B cell (primary cell): ENCODE results near the gene EVI2B. TPM values are rescaled to one million over a fixed set of nuclear protein-coding genes. Genes with fewer than 3 reads are reported as not detected.
A peak's percentile ranks its signal among the peaks of the same experiment; 100 is the strongest.

Experiments
- ATAC-seq: fragments of 200-7000 bp; cut with Tn5 transposase; one replicate; pipeline ENCODE4 v1.10.0; 2021; ENCODE audit warnings: low read depth, mild to moderate bottlenecking, moderate number of reproducible peaks, moderate library complexity
- CTCF ChIA-PET: fragments of 350-600 bp; sonication (Branson Sonifier 250); formaldehyde crosslinking; loops from one replicate; lab custom pipeline; 2021; ENCODE audit warnings: antibody characterized with exemption, inconsistent platforms; lab: Charles Lee
- POLR2A ChIA-PET: fragments of 350-600 bp; sonication (Branson Sonifier 250); formaldehyde crosslinking; loops from one replicate; lab custom pipeline; 2021; ENCODE audit warnings: antibody characterized with exemption; lab: Charles Lee
- DNase-seq: peaks from one replicate; pipeline ENCODE4 v3.0.0; 2013
- H2AFZ ChIP-seq: 2 replicates; pipeline ENCODE4 v1.6.1; 2012; ENCODE audit warnings: mild to moderate bottlenecking, low read depth, low read length; ENCODE audit not compliant: insufficient read depth, poor library complexity, severe bottlenecking
- H3K27ac ChIP-seq, 2 donors: 1 replicate in 1 of 2; 2 replicates in 1 of 2; pipeline ENCODE4 v1.5.1; 2012 to 2013; ENCODE audit warnings: low read length in 2 of 2, mild to moderate bottlenecking in 2 of 2, moderate library complexity in 1 of 2
- H3K27me3 ChIP-seq, 4 experiments: fragments of 200-600 bp in 1 of 4; sonication (generic) in 1 of 4; replicated peaks in 1 of 4; 1 replicate in 2 of 4; 2 replicates in 2 of 4; pipeline versions ENCODE4 v1.6.1 to v1.7.0; 2013 to 2016; ENCODE audit warnings: low read length in 3 of 4, mild to moderate bottlenecking in 2 of 4, mixed read lengths in 1 of 4, moderate library complexity in 1 of 4; ENCODE audit not compliant: insufficient read depth in 4 of 4, control insufficient read depth in 3 of 4; ENCODE audit errors: control extremely low read depth in 1 of 4
- H3K36me3 ChIP-seq, 2 experiments: replicated peaks in 1 of 2; 1 replicate in 1 of 2; 2 replicates in 1 of 2; pipeline versions ENCODE4 v1.6.1 to v1.7.1; 2013; ENCODE audit warnings: low read length in 1 of 2; ENCODE audit not compliant: insufficient read depth in 2 of 2, control insufficient read depth in 1 of 2; ENCODE audit errors: control extremely low read depth in 1 of 2, extremely low read depth in 1 of 2
- H3K4me1 ChIP-seq, 2 donors: fragments of 200-600 bp in 1 of 2; sonication (generic) in 1 of 2; 1 replicate in 1 of 2; 2 replicates in 1 of 2; pipeline versions ENCODE4 v1.5.1 to v1.6.1; 2013 to 2017; ENCODE audit warnings: low read length in 2 of 2; ENCODE audit not compliant: control insufficient read depth in 2 of 2, insufficient read depth in 2 of 2
- H3K4me2 ChIP-seq: replicated peaks from 2 replicates; pipeline ENCODE3; 2012; ENCODE audit warnings: mild to moderate bottlenecking, low read depth, low read length; ENCODE audit not compliant: poor library complexity, severe bottlenecking
- H3K4me3 ChIP-seq, 5 experiments: fragments of 200-600 bp in 1 of 5; sonication (generic) in 1 of 5; 1 replicate in 3 of 5; 2 replicates in 2 of 5; pipeline versions ENCODE4 v1.5.1 to v1.7.0; 2011 to 2016; ENCODE audit warnings: low read length in 4 of 5, mild to moderate bottlenecking in 4 of 5, low read depth in 2 of 5, control low read depth in 1 of 5, moderate library complexity in 1 of 5; ENCODE audit not compliant: insufficient read depth in 1 of 5; ENCODE audit errors: control extremely low read depth in 1 of 5, extremely low read depth in 1 of 5
- H3K79me2 ChIP-seq: fragments of 200-600 bp; sonication (generic); one replicate; pipeline ENCODE4 v1.6.0; 2016; ENCODE audit warnings: low read length; ENCODE audit not compliant: control insufficient read depth, insufficient read depth
- H3K9ac ChIP-seq: fragments of 200-600 bp; sonication (generic); 2 replicates; pipeline ENCODE4 v1.6.1; 2017; ENCODE audit warnings: mild to moderate bottlenecking, low read length, moderate library complexity
- H3K9me3 ChIP-seq, 3 donors: one replicate each; pipeline versions ENCODE4 v1.6.1 to v1.7.1; 2013; ENCODE audit warnings: low read length in 2 of 3; ENCODE audit not compliant: control insufficient read depth in 2 of 3, insufficient read depth in 1 of 3; ENCODE audit errors: control extremely low read depth in 1 of 3
- H4K20me1 ChIP-seq: 2 replicates; pipeline ENCODE4 v1.6.0; 2012; ENCODE audit warnings: mild to moderate bottlenecking, low read length; ENCODE audit not compliant: insufficient read depth, control insufficient read depth, poor library complexity, severe bottlenecking
- H3K27ac Mint-ChIP-seq: one replicate; pipeline ENCODE4 v1.8.0; 2021; ENCODE audit warnings: mixed read lengths
- H3K27me3 Mint-ChIP-seq: one replicate; pipeline ENCODE4 v1.8.0; 2021; ENCODE audit warnings: mixed read lengths
- H3K4me1 Mint-ChIP-seq: one replicate; pipeline ENCODE4 v1.8.0; 2021; ENCODE audit warnings: mixed read lengths
- H3K4me3 Mint-ChIP-seq: one replicate; pipeline ENCODE4 v1.8.0; 2021; ENCODE audit warnings: mixed read lengths
- H3K9me3 Mint-ChIP-seq: one replicate; pipeline ENCODE4 v1.8.0; 2022; ENCODE audit warnings: mixed read lengths; ENCODE audit not compliant: insufficient read depth
- EZH2 ChIP-seq: IDR thresholded peaks from 2 replicates; pipeline ENCODE4 v1.6.1; 2012; ENCODE audit warnings: borderline replicate concordance, low read depth, mild to moderate bottlenecking, moderate library complexity, low read length; ENCODE audit not compliant: insufficient read depth, poor library complexity, severe bottlenecking
- WGBS: methylation state at CpG from one replicate; pipeline ENCODE4 v1.1.5; 2013; ENCODE audit warnings: missing lambda C conversion rate; ENCODE audit not compliant: insufficient coverage; 5-methylcytosine and 5-hydroxymethylcytosine counted together
- intact Hi-C: fragments of 100-400 bp; cut with micrococcal nuclease; formaldehyde crosslinking; loops from one replicate; pipeline ENCODE4 v1.10.0; 2022
- polyA plus RNA-seq: library from polyadenylated mRNA; depleted of rRNA; stranded (reverse); fragments of >200 nt; gene quantifications from 2 replicates; pipeline ENCODE4 v1.2.3, GENCODE V29; 2012
- total RNA-seq, 2 donors: library from RNA; stranded (reverse); fragments of 120-200 nt in 1 of 2; gene quantifications; 1 replicate in 1 of 2; 2 replicates in 1 of 2; pipeline versions ENCODE4 v1.2.3 to v1.2.4, GENCODE V29; 2013 to 2022
- TF ChIP-seq, protein P1 (sequence below): fragments of 200-600 bp; IDR thresholded peaks from one replicate; pipeline ENCODE4 v1.8.0; 2022; ENCODE audit warnings: antibody characterized with exemption, mild to moderate bottlenecking

EVI2B gene
- total and polyA plus RNA-seq, 2 donors (not counting 1 experiment from before 2014, with no cell fraction given) = 132 to 135 TPM

DNA sequence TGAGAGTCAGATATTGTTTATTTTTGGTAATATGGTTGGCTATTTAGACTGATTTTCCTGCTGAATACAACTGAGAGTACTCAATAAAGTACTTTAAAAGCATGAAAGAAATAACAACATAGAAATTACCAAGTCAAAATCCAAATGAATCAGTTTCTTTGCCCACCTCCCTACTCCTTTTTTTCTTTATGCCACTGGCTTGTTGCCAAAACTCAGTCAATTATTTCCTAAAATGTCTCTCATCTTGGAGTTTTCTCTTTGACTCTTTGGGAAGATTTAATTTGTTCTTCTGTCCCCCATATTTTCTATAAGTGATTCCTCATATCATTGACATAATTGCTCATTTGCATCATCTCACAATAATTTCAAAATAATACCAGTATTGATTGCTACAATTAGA lies 14.2 kb downstream of the EVI2B start:
- Mint-ChIP-seq H3K27me3 (no peaks in the 10 kb centered on the region), H3K27ac (peak overlapping the region; percentile 18), H3K4me1 (peaks cover 19% of the 10 kb centered on the region), H3K4me3 (no peak overlapping the region), H3K9me3 (peaks cover 3% of the 10 kb centered on the region)
- DNase-seq = no peak
- H3K27me3 ChIP-seq = no peaks in the 10 kb centered on the region
- no peak for TF ChIP-seq EZH2
- TF ChIP-seq, protein P1, sequence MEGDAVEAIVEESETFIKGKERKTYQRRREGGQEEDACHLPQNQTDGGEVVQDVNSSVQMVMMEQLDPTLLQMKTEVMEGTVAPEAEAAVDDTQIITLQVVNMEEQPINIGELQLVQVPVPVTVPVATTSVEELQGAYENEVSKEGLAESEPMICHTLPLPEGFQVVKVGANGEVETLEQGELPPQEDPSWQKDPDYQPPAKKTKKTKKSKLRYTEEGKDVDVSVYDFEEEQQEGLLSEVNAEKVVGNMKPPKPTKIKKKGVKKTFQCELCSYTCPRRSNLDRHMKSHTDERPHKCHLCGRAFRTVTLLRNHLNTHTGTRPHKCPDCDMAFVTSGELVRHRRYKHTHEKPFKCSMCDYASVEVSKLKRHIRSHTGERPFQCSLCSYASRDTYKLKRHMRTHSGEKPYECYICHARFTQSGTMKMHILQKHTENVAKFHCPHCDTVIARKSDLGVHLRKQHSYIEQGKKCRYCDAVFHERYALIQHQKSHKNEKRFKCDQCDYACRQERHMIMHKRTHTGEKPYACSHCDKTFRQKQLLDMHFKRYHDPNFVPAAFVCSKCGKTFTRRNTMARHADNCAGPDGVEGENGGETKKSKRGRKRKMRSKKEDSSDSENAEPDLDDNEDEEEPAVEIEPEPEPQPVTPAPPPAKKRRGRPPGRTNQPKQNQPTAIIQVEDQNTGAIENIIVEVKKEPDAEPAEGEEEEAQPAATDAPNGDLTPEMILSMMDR = no peak
- POLR2A ChIA-PET = no interaction called here
- peaks cover 0 to 4% of the 10 kb centered on the region in 2 donors for H3K4me1 ChIP-seq
- no peak overlapping the region for H2AFZ ChIP-seq
- H3K36me3 ChIP-seq = peaks cover 9 to 21% of the 10 kb centered on the region in 2 experiments
- no peak overlapping the region for H3K4me3 ChIP-seq
- H3K9me3 ChIP-seq = peaks cover 0 to 4% (median 0%) of the 10 kb centered on the region in 3 donors
- CTCF ChIA-PET = no interaction called here
- H3K4me2 ChIP-seq = no peak overlapping the region
- H3K27ac ChIP-seq = no peak overlapping the region
- H3K9ac ChIP-seq = no peak overlapping the region
- ATAC-seq = no peak
- intact Hi-C loops = no loop called here
- peaks cover 41% of the 10 kb centered on the region for H3K79me2 ChIP-seq
- peaks cover 10% of the 10 kb centered on the region for H4K20me1 ChIP-seq

DNA sequence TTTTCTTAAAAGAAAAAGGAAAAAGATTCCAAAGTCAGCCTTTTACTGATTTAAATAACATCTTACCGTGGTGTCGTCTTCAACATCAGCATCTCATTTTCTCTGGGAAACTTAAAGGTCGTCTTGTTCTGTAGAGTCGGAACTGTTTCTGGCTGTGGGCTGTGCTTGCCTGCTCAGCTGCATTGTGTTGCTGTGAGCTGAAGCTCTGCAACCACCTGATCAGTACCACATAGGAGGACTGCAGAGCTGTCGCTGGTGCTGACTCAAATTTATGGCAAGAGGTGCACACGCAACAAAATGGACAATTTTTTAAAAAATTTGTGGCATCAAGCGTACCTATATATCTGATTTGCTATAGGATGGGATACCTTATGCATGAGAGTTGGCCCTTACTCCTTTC lies 16.8 kb downstream of the EVI2B start, which contains the start of gene OMG:
Gene OMG, minus strand, starts transcription at position 150 of the 400 bp plus-strand sequence. CDS start 908 bp downstream, outside the sequence.
- H3K4me3 Mint-ChIP-seq = no peak within 1 kb of the TSS
- Histone ChIP-seq H3K4me2 (no peak within 1 kb of the TSS), H3K9me3 (no peaks in the 10 kb centered on the region), H3K27me3 (no peaks in the 10 kb centered on the region), H3K9ac (no peak within 1 kb of the TSS), H2AFZ (no peak within 1 kb of the TSS), H3K36me3 (peaks cover 0 to 6% of the 10 kb centered on the region in 2 experiments), H3K4me3 (no peak within 1 kb of the TSS), H4K20me1 (peaks cover 3% of the 10 kb centered on the region), H3K27ac (no peak within 1 kb of the TSS), H3K4me1 (no peaks in the 10 kb centered on the region), H3K79me2 (peaks cover 17% of the 10 kb centered on the region)
- ATAC-seq (no peak), DNase-seq (no peak)
- TF ChIP-seq, protein P1 = no peak
- no peak for TF ChIP-seq EZH2
- H3K9me3 Mint-ChIP-seq = no peaks in the 10 kb centered on the region
- intact Hi-C loops = no loop called here
- no peaks in the 10 kb centered on the region for H3K27me3 Mint-ChIP-seq
- H3K27ac Mint-ChIP-seq = no peak within 1 kb of the TSS
- ChIA-PET CTCF (no interaction called here), POLR2A (no interaction called here)
- peaks cover 5% of the 10 kb centered on the region for H3K4me1 Mint-ChIP-seq
- whole genome bisulfite sequencing = 95% methylated on average over 3 of the region's 7 CpGs
